H1 (cell line): ENCODE results near the gene CLPX. TPM values are rescaled to one million over a fixed set of nuclear protein-coding genes. Genes with fewer than 3 reads are reported as not detected.

Experiments
- CTCF ChIA-PET: fragments of 300-600 bp; sonication (Branson Sonifier 250); formaldehyde crosslinking; loops from one replicate; lab custom pipeline; 2021; ENCODE audit not compliant: partially characterized antibody; lab: Charles Lee
- POLR2A ChIA-PET: fragments of 300-600 bp; sonication (Branson Sonifier 250); formaldehyde crosslinking; loops from one replicate; lab custom pipeline; 2021; ENCODE audit warnings: inconsistent platforms; ENCODE audit not compliant: partially characterized antibody; lab: Charles Lee
- DNase-seq, 2 experiments: peaks; one replicate each; pipeline versions ENCODE4 v3.0.0 to v3.0.0-alpha.2; 2010 to 2022; ENCODE audit warnings: low spot score in 2 of 2, low read depth in 1 of 2, mixed read lengths in 1 of 2
- FAIRE-seq: peaks from 2 replicates; lab custom pipeline; 2011; peaks lifted over from hg19 to GRCh38; lab: Jason Lieb, UNC
- H2AFZ ChIP-seq: 2 replicates; pipeline ENCODE4 v1.8.1; 2012; ENCODE audit warnings: low read length, inconsistent platforms
- H2AK5ac ChIP-seq: 2 replicates; pipeline ENCODE4 v1.6.1; 2013; ENCODE audit warnings: low read depth, low read length
- H2BK120ac ChIP-seq: replicated peaks from 2 replicates; pipeline ENCODE3; 2013; ENCODE audit warnings: low read depth, low read length, inconsistent platforms
- H2BK12ac ChIP-seq: 2 replicates; pipeline ENCODE4 v1.6.1; 2013; ENCODE audit warnings: low read depth, low read length
- H2BK15ac ChIP-seq: 2 replicates; pipeline ENCODE4 v1.6.1; 2013; ENCODE audit warnings: low read length
- H2BK20ac ChIP-seq: 2 replicates; pipeline ENCODE4 v1.6.1; 2013; ENCODE audit warnings: low read length
- H2BK5ac ChIP-seq: 2 replicates; pipeline ENCODE4 v1.6.1; 2013; ENCODE audit warnings: low read depth, low read length
- H3K14ac ChIP-seq: 2 replicates; pipeline ENCODE4 v1.6.1; 2013; ENCODE audit warnings: inconsistent platforms; ENCODE audit not compliant: insufficient read length
- H3K18ac ChIP-seq: 2 replicates; pipeline ENCODE4 v1.6.1; 2013; ENCODE audit warnings: low read length; ENCODE audit errors: extremely low read depth
- H3K23ac ChIP-seq: 2 replicates; pipeline ENCODE4 v1.6.1; 2013; ENCODE audit warnings: inconsistent platforms; ENCODE audit not compliant: insufficient read length
- H3K23me2 ChIP-seq: 2 replicates; pipeline ENCODE4 v1.6.1; 2013; ENCODE audit warnings: low read depth, low read length
- H3K27ac ChIP-seq: 2 replicates; pipeline ENCODE4 v1.6.1; 2011; ENCODE audit warnings: low read depth, low read length, inconsistent platforms
- H3K27me3 ChIP-seq, 4 experiments: replicated peaks in 1 of 4; 1 replicate in 1 of 4; 2 replicates in 3 of 4; pipeline versions ENCODE4 v1.6.1 to v1.8.1; 2011 to 2013; ENCODE audit warnings: low read length in 3 of 4, mild to moderate bottlenecking in 3 of 4, inconsistent platforms in 2 of 4, mixed read lengths in 2 of 4, moderate library complexity in 1 of 4; ENCODE audit not compliant: control insufficient read depth in 3 of 4, insufficient read depth in 3 of 4; ENCODE audit errors: extremely low read depth in 1 of 4
- H3K36me3 ChIP-seq, 4 experiments: 2 replicates each; pipeline versions ENCODE4 v1.6.1 to v1.8.1; 2011 to 2013; ENCODE audit warnings: mild to moderate bottlenecking in 4 of 4, low read length in 3 of 4, moderate library complexity in 2 of 4, control low read depth in 1 of 4, inconsistent platforms in 1 of 4; ENCODE audit not compliant: insufficient read depth in 4 of 4, control insufficient read depth in 2 of 4
- H3K4ac ChIP-seq: replicated peaks from 2 replicates; pipeline ENCODE3; 2013; ENCODE audit warnings: low read length, low read depth, mixed read lengths, inconsistent platforms; ENCODE audit not compliant: insufficient read length
- H3K4me1 ChIP-seq, 4 experiments: replicated peaks in 1 of 4; 1 replicate in 1 of 4; 2 replicates in 3 of 4; pipeline versions ENCODE4 v1.6.1 to v1.8.1; 2011 to 2013; ENCODE audit warnings: low read length in 3 of 4, inconsistent platforms in 2 of 4, mixed read lengths in 1 of 4; ENCODE audit not compliant: insufficient read depth in 4 of 4, control insufficient read depth in 3 of 4
- H3K4me2 ChIP-seq, 2 experiments: 2 replicates each; pipeline versions ENCODE4 v1.6.1 to v1.8.1; 2011 to 2013; ENCODE audit warnings: low read depth in 2 of 2, low read length in 2 of 2, control low read depth in 1 of 2, inconsistent platforms in 1 of 2, mild to moderate bottlenecking in 1 of 2; ENCODE audit not compliant: insufficient read depth in 1 of 2
- H3K4me3 ChIP-seq, 4 experiments: fragments of 200-600, 300-600 bp in 1 of 4; sonication (generic), shearing (Covaris generic), sonication (Bioruptor Twin) in 1 of 4; 2 replicates each; pipeline versions ENCODE4 v1.5.1 to v1.8.1; 2011 to 2016; ENCODE audit warnings: low read length in 4 of 4, low read depth in 3 of 4, control low read depth in 2 of 4, inconsistent platforms in 2 of 4, mild to moderate bottlenecking in 2 of 4, mixed read lengths in 1 of 4, moderate library complexity in 1 of 4; ENCODE audit not compliant: insufficient read depth in 2 of 4; ENCODE audit errors: extremely low read depth in 1 of 4
- H3K56ac ChIP-seq: replicated peaks from 2 replicates; pipeline ENCODE3; 2013; ENCODE audit warnings: low read depth, mild to moderate bottlenecking, mixed read lengths, low read length, inconsistent platforms; ENCODE audit not compliant: insufficient read length
- H3K79me1 ChIP-seq: 2 replicates; pipeline ENCODE4 v1.6.1; 2013; ENCODE audit warnings: low read depth, low read length, control low read depth
- H3K79me2 ChIP-seq, 2 experiments: 2 replicates each; pipeline versions ENCODE4 v1.6.1 to v1.8.1; 2012 to 2013; ENCODE audit warnings: low read length in 2 of 2, mild to moderate bottlenecking in 2 of 2, inconsistent platforms in 1 of 2; ENCODE audit not compliant: insufficient read depth in 2 of 2, control insufficient read depth in 1 of 2
- H3K9ac ChIP-seq, 4 experiments: replicated peaks in 1 of 4; 1 replicate in 1 of 4; 2 replicates in 3 of 4; pipeline versions ENCODE4 v1.6.1 to v1.8.1; 2011 to 2013; ENCODE audit warnings: low read depth in 3 of 4, low read length in 3 of 4, control low read depth in 2 of 4, mild to moderate bottlenecking in 2 of 4, moderate library complexity in 2 of 4, inconsistent platforms in 1 of 4; ENCODE audit errors: extremely low read depth in 1 of 4
- H3K9me3 ChIP-seq, 2 experiments: 2 replicates each; pipeline versions ENCODE4 v1.6.1 to v1.8.1; 2012 to 2013; ENCODE audit warnings: mild to moderate bottlenecking in 2 of 2, moderate library complexity in 2 of 2, control low read depth in 1 of 2, inconsistent platforms in 1 of 2, low read depth in 1 of 2, low read length in 1 of 2, mixed read lengths in 1 of 2; ENCODE audit not compliant: insufficient read depth in 2 of 2
- H4K20me1 ChIP-seq, 2 experiments: replicated peaks in 1 of 2; 2 replicates each; pipeline versions ENCODE3 to v1.8.1; 2011 to 2013; ENCODE audit warnings: inconsistent platforms in 2 of 2, low read length in 2 of 2, mild to moderate bottlenecking in 1 of 2; ENCODE audit not compliant: insufficient read depth in 2 of 2, control insufficient read depth in 1 of 2
- H4K5ac ChIP-seq: 2 replicates; pipeline ENCODE4 v1.6.1; 2013; ENCODE audit warnings: low read length, low read depth, mixed read lengths, inconsistent platforms; ENCODE audit not compliant: insufficient read length
- H4K8ac ChIP-seq: 2 replicates; pipeline ENCODE4 v1.8.0; 2013; ENCODE audit warnings: mild to moderate bottlenecking, moderate library complexity, low read length, inconsistent platforms; ENCODE audit not compliant: insufficient read depth; ENCODE audit errors: extremely low read depth
- H4K91ac ChIP-seq: replicated peaks from 2 replicates; pipeline ENCODE3; 2013; ENCODE audit warnings: low read length, mixed read lengths, inconsistent platforms; ENCODE audit not compliant: insufficient read length
- CBX5 ChIP-seq: fragments of 300-800, 300-1000 bp; sonication (generic); IDR thresholded peaks from 2 replicates; pipeline ENCODE4 v1.7.1; 2016; ENCODE audit warnings: antibody characterized with exemption, low read length, low read depth
- CTBP2 ChIP-seq: IDR thresholded peaks from 2 replicates; pipeline ENCODE4 v1.7.0; 2011; ENCODE audit warnings: borderline replicate concordance, mild to moderate bottlenecking, moderate library complexity, mixed read lengths, low read length; ENCODE audit not compliant: insufficient read depth, insufficient read length
- FOSL1 ChIP-seq: IDR thresholded peaks from 2 replicates; pipeline ENCODE4 v1.6.1; 2011; ENCODE audit warnings: mild to moderate bottlenecking, low read depth, low read length, moderate library complexity; ENCODE audit not compliant: insufficient read depth
- NANOG ChIP-seq: IDR thresholded peaks from 2 replicates; pipeline ENCODE4 v1.6.1; 2011; ENCODE audit warnings: low read length, low read depth, mild to moderate bottlenecking, inconsistent platforms; ENCODE audit not compliant: insufficient read depth, poor library complexity, severe bottlenecking
- RAD21 ChIP-seq, 2 experiments: IDR thresholded peaks in 1 of 2; conservative IDR thresholded peaks in 1 of 2; 2 replicates each; pipeline ENCODE4 v1.6.1; 2011; ENCODE audit warnings: low read depth in 2 of 2, low read length in 2 of 2, improper control_type of control experiment in 1 of 2, inconsistent platforms in 1 of 2, mild to moderate bottlenecking in 1 of 2, moderate library complexity in 1 of 2
- RBBP5 ChIP-seq: IDR thresholded peaks from 2 replicates; pipeline ENCODE4 v1.7.1; 2012; ENCODE audit warnings: low read depth, mild to moderate bottlenecking, inconsistent platforms, low read length, moderate library complexity, borderline replicate concordance
- WGBS, 2 experiments: shearing (Covaris generic) in 1 of 2; methylation state at CpG; one replicate each; pipeline versions ENCODE4 v1.1.6 to v1.1.7; 2013 to 2015; ENCODE audit warnings: low lambda C conversion rate in 2 of 2, mixed read lengths in 2 of 2, inconsistent platforms in 1 of 2, low coverage in 1 of 2, missing lambda C conversion rate in 1 of 2; ENCODE audit not compliant: insufficient replicate concordance in 2 of 2, insufficient coverage in 1 of 2, insufficient read length in 1 of 2; ENCODE audit errors: extremely low coverage in 1 of 2, missing lambda C conversion rate in 1 of 2; 5-methylcytosine and 5-hydroxymethylcytosine counted together
- polyA plus RNA-seq, 7 experiments: library from polyadenylated mRNA; depleted of rRNA in 3 of 7; stranded (reverse) in 5 of 7; unstranded in 2 of 7; fragments of >200 nt in 5 of 7; fragments of 200-250 nt in 2 of 7; gene quantifications; 1 replicate in 5 of 7; 2 replicates in 1 of 7; 4 replicates in 1 of 7; pipeline versions ENCODE4 v1.2.1 to v1.2.3, GENCODE V29; 2011 to 2013; ENCODE audit warnings: missing spikeins in 2 of 7, mixed read lengths in 2 of 7
- total RNA-seq: library from RNA; stranded (reverse); fragmentation: NEBNext Ultra II Directional; extraction: Animal tissue kit (Norgen Biotek cat#: 25700); gene quantifications from 2 replicates; pipeline ENCODE4 v1.2.1, GENCODE V29; 2021

CLPX gene
- total and polyA plus RNA-seq, 2 of the 8 experiments (the other 6 are each of a cell fraction or from before 2014, with no cell fraction given) = 10.5 to 53.6 TPM

- H3K9me3 ChIP-seq = no peaks in the 10 kb centered on the region
- no peak for TF ChIP-seq CBX5
- no peak for TF ChIP-seq RBBP5
- TF ChIP-seq NANOG = no peak
- no peak for TF ChIP-seq FOSL1
- no peak for TF ChIP-seq CTBP2
- TF ChIP-seq RAD21 (IDR thresholded peaks at IDR 0.05 in 1 of 2, conservative IDR thresholded peaks at IDR 0.05 in 1 of 2; ENCODE audit: low read depth in 2 of 2, low read length in 2 of 2) = no peak
- no peak overlapping the region for H3K9ac ChIP-seq
- no peak overlapping the region for H3K4me2 ChIP-seq
- DNase-seq (no peak), FAIRE-seq (no peak)
- peaks cover 0 to 2% (median 0%) of the 10 kb centered on the region in 4 experiments; a peak in 2 of 7 replicates for H3K4me1 ChIP-seq
- H3K23ac ChIP-seq = no peak overlapping the region
- no peak overlapping the region for H2BK15ac ChIP-seq
- no peak overlapping the region for H2BK20ac ChIP-seq
- no peak overlapping the region for H3K18ac ChIP-seq
- H3K79me2 ChIP-seq = no peaks in the 10 kb centered on the region
- no peak overlapping the region for H4K8ac ChIP-seq
- no peak overlapping the region for H3K14ac ChIP-seq
- ChIA-PET POLR2A (no interaction called here), CTCF (interaction anchor here (1.0 to 9.6 kb wide), 5 partner anchors 24 to 72 kb away, joined by 3 to 259 read pairs (median 6); partner anchors contain the start of gene KBTBD13)
- no peaks in the 10 kb centered on the region for H4K20me1 ChIP-seq
- H3K4me3 ChIP-seq = no peak overlapping the region
- no peak overlapping the region for H2BK12ac ChIP-seq
- no peak overlapping the region for H4K5ac ChIP-seq
- H3K56ac ChIP-seq = no peak overlapping the region
- H2AFZ ChIP-seq = no peak overlapping the region
- 83% methylated on average over 6 of the region's 6 CpGs; no CpG with 5 or more reads in 1 of the 2 experiments for WGBS, 2 experiments
- no peak overlapping the region for H2AK5ac ChIP-seq
- no peak overlapping the region for H3K4ac ChIP-seq
- no peaks in the 10 kb centered on the region for H3K79me1 ChIP-seq
- H3K36me3 ChIP-seq = no peaks in the 10 kb centered on the region
- no peak overlapping the region for H4K91ac ChIP-seq
- peaks cover 5% of the 10 kb centered on the region; the same call in 1 of the 2 replicates for H3K23me2 ChIP-seq
- no peak overlapping the region for H2BK120ac ChIP-seq
- H3K27ac ChIP-seq = no peak overlapping the region
- H2BK5ac ChIP-seq = no peak overlapping the region
- H3K27me3 ChIP-seq = peaks cover 0 to 11% (median 5%) of the 10 kb centered on the region in 4 experiments; a peak in 3 of 7 replicates
Measured at GRCh38 chr15:65106011-65106590, 79.0 kb downstream of the CLPX start.
